ENCODE results near the gene TNFRSF6B.

The TNFRSF6B gene

DNA sequence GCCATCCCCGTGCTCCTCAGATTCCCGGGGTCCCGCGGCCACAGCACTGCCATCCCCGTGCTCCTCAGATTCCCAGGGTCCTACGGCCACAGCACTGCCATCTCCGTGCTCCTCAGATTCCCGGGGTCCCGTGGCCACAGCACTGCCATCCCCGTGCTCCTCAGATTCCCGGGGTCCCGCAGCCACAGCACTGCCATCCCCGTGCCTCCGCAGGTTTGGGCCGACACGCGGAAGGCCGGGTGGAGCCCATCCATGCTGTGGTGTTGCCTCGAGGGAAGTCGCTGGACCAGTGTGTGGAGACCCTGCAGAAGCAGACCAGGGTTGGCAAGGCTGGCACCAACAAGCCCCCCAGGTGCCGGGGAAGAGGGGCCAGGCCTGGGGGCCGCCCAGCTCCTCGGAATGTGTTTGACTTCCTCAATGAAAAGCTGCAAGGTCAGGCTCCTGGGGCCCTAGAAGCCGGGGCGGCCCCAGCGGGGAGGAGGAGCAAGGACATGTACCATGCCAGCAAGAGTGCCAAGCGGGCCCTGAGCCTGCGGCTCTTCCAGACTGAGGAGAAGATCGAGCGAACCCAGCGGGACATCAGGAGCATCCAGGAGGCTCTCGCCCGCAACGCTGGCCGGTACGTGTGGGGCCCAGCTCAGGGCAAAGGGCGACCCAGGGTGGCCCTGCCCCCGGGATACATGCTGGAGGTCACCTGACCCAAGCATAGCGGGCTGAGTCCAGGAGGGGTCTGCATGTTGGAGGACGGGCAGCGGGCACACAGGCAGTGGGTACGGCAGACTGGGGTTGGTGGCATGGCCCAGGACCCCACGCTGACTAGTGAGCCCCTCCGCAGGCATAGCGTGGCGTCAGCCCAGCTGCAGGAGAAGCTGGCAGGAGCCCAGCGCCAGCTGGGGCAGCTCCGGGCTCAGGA lies 38.8 kb downstream of the TNFRSF6B start:
- Histone ChIP-seq H3K36me3 (ENCODE audit: control insufficient read depth, insufficient read depth, low read length) (no peaks in the 10 kb centered on the region), H2AFZ (no peak overlapping the region), H3K4me3 (ENCODE audit: low read depth, low read length) (no peak overlapping the region), H3K9ac (no peak overlapping the region), H3K79me2 (peaks cover 34% of the 10 kb centered on the region), H3K27me3 (ENCODE audit: control insufficient read depth, insufficient read depth, low read length) (no peaks in the 10 kb centered on the region), H3K4me2 (ENCODE audit: low read length) (no peak overlapping the region), H3K9me3 (ENCODE audit: control insufficient read depth, low read length) (no peaks in the 10 kb centered on the region), H3K4me1 (peaks cover 7% of the 10 kb centered on the region), H3K27ac (no peak overlapping the region)
- TF ChIP-seq, protein P1, sequence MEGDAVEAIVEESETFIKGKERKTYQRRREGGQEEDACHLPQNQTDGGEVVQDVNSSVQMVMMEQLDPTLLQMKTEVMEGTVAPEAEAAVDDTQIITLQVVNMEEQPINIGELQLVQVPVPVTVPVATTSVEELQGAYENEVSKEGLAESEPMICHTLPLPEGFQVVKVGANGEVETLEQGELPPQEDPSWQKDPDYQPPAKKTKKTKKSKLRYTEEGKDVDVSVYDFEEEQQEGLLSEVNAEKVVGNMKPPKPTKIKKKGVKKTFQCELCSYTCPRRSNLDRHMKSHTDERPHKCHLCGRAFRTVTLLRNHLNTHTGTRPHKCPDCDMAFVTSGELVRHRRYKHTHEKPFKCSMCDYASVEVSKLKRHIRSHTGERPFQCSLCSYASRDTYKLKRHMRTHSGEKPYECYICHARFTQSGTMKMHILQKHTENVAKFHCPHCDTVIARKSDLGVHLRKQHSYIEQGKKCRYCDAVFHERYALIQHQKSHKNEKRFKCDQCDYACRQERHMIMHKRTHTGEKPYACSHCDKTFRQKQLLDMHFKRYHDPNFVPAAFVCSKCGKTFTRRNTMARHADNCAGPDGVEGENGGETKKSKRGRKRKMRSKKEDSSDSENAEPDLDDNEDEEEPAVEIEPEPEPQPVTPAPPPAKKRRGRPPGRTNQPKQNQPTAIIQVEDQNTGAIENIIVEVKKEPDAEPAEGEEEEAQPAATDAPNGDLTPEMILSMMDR (IDR thresholded peaks at IDR 0.05): no peak

DNA sequence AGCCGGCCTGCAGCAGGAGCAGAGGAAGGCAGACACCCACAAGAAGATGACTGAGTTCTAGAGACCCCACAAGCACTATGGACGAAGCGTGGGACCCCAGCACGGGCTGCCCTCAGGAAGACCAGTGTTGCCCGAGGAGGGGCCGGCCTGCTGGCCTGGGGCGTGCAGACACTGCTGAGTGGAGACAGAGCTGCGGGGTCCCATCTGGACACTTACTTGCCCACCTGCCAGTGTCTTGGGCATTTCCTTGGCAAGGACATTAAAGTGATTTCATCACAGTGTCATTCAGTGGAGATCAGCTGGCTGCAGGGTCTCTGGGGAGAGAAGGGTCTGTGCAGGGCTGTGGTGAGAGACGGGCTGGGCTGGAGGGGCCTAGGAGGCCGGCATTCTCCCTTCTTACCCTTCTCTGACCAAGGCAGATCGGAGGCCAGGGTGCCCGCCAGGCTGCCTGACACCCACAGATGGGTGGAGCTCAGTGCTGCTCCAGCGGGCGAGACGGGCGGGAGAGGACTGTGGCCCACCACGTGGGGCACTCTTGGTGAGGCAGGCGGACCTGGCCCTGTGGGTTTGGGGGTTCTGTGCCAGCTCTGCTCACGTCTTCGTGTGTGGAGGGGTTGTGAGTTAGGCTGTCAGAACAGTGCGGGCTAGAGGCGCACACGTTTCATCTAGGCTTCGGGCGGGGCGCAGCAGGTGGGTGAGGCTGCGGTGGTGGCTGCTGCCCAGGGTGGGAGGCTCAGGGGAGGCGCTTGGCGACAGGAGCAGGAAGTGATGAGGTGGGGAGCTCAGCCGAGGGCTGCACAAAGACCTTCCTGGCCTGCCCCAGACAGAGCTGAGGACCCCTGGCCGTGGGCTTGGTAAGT lies 39.6 kb downstream of the TNFRSF6B start, which contains the start of gene LIME1:
Gene LIME1 (plus strand): TSS at position 806 of the 860 bp plus-strand sequence. CDS start 886 bp downstream, outside the sequence.
- Histone ChIP-seq H2AFZ (no peak within 1 kb of the TSS), H3K4me2 (ENCODE audit: low read length) (no peak within 1 kb of the TSS), H3K27me3 (ENCODE audit: control insufficient read depth, insufficient read depth, low read length) (no peaks in the 10 kb centered on the region), H3K36me3 (ENCODE audit: control insufficient read depth, insufficient read depth, low read length) (no peaks in the 10 kb centered on the region), H3K4me3 (ENCODE audit: low read depth, low read length) (no peak within 1 kb of the TSS), H3K79me2 (peaks cover 27% of the 10 kb centered on the region), H3K9me3 (ENCODE audit: control insufficient read depth, low read length) (no peaks in the 10 kb centered on the region), H3K9ac (no peak within 1 kb of the TSS), H3K4me1 (peaks cover 3% of the 10 kb centered on the region), H3K27ac (no peak within 1 kb of the TSS)
- TF ChIP-seq, protein P1 (IDR thresholded peaks at IDR 0.05): no peak

DNA sequence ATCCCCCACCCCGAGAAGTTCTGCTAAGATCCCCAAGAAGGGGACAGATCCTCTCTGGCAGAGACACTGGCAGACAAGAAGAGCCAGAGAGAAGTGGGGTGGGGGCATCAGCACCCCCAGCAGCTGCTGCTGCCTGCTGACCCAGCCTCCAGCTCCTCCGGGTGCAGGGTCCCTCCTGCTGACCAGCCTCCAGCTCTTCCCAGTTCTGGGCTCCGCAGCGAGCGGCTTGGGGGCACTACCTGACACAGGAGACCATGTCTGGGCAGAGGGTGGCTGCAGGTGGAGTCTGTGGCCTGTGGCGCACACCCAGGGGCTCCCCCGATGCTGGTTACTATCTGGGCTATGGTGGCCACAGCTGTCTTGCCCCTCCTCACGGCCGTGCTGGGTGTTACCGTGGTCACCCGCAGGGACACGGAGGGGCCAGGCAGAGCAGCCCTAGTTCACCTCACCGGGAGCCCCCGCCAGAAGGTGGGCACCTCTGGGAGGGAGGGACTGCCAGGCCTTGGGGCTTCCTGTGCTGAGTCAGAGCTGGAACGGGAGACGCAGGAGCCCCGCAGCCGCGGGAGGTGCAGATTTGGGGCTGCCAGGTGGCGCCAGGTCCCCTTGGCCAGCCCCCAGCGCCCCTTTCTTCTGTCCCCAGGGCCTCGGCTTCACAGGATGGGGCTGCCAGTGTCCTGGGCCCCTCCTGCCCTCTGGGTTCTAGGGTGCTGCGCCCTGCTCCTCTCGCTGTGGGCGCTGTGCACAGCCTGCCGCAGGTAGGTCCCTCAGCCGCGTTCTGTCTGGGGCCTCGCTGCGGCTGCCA lies 40.6 kb downstream of the TNFRSF6B start:
- H3K9me3 ChIP-seq (ENCODE audit: control insufficient read depth, low read length): no peaks in the 10 kb centered on the region
- peaks cover 17% of the 10 kb centered on the region for H3K79me2 ChIP-seq
- H3K4me1 ChIP-seq: peaks cover 10% of the 10 kb centered on the region
- H3K27ac ChIP-seq: no peak overlapping the region
- TF ChIP-seq, protein P1 (IDR thresholded peaks at IDR 0.05): no peak
- no peak overlapping the region for H3K9ac ChIP-seq
- no peaks in the 10 kb centered on the region for H3K36me3 ChIP-seq (ENCODE audit: control insufficient read depth, insufficient read depth, low read length)
- H3K4me2 ChIP-seq (ENCODE audit: low read length): no peak overlapping the region
- no peak overlapping the region for H3K4me3 ChIP-seq (ENCODE audit: low read depth, low read length)
- H3K27me3 ChIP-seq (ENCODE audit: control insufficient read depth, insufficient read depth, low read length): no peaks in the 10 kb centered on the region
- H2AFZ ChIP-seq: no peak overlapping the region

DNA sequence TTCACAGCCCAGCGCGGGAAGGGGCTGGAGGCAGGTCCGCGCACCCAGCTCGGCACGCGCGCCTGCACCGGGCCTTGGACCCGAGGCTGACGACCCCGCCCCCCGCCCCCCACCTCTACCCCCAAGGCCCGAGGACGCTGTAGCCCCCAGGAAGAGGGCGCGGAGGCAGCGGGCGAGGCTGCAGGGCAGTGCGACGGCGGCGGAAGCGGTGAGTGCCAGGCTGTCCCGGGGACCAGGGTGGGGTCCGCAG lies 41.2 kb downstream of the TNFRSF6B start:
- H3K4me2 ChIP-seq (ENCODE audit: low read length): no peak overlapping the region
- TF ChIP-seq, protein P1 (IDR thresholded peaks at IDR 0.05): no peak
- no peak overlapping the region for H2AFZ ChIP-seq
- H3K27me3 ChIP-seq (ENCODE audit: control insufficient read depth, insufficient read depth, low read length): no peaks in the 10 kb centered on the region
- H3K27ac ChIP-seq: no peak overlapping the region
- H3K79me2 ChIP-seq: peaks cover 12% of the 10 kb centered on the region
- no peak overlapping the region for H3K4me3 ChIP-seq (ENCODE audit: low read depth, low read length)
- no peak overlapping the region for H3K9ac ChIP-seq
- H3K4me1 ChIP-seq: peaks cover 10% of the 10 kb centered on the region
- H3K36me3 ChIP-seq (ENCODE audit: control insufficient read depth, insufficient read depth, low read length): no peaks in the 10 kb centered on the region
- no peaks in the 10 kb centered on the region for H3K9me3 ChIP-seq (ENCODE audit: control insufficient read depth, low read length)

All from parathyroid adenoma (tissue), 2 donors.